SK-N-SH treated with all-trans-retinoic acid at 6 μM for 48 hours (cell line): ENCODE results near the gene TEP1.

Source experiments
- CREB5 ChIP-seq: fragments of 250-450 bp; sonication (Bioruptor Pico); IDR thresholded peaks from 2 replicates; pipeline ENCODE4 v1.5.1; 2020; ENCODE audit warnings: low read depth, mild to moderate bottlenecking, moderate library complexity
- CSDC2 ChIP-seq: fragments of 250-450 bp; sonication (Bioruptor Pico); IDR thresholded peaks from 2 replicates; pipeline ENCODE4 v1.5.0; 2020; ENCODE audit warnings: mild to moderate bottlenecking, moderate library complexity
- ESRRG ChIP-seq: fragments of 250-450 bp; sonication (Bioruptor Pico); IDR thresholded peaks from 2 replicates; pipeline ENCODE4 v1.6.1; 2021; ENCODE audit warnings: mild to moderate bottlenecking
- OSR1 ChIP-seq: fragments of 250-450 bp; sonication (Bioruptor Pico); IDR thresholded peaks from 2 replicates; pipeline ENCODE4 v1.8.0; 2022; ENCODE audit warnings: moderate library complexity, mild to moderate bottlenecking, inconsistent platforms
- PATZ1 ChIP-seq: fragments of 250-450 bp; sonication (Bioruptor Pico); IDR thresholded peaks from 2 replicates; pipeline ENCODE4 v1.8.0; 2020; ENCODE audit warnings: mild to moderate bottlenecking, moderate library complexity, borderline replicate concordance
- PPARA ChIP-seq: fragments of 250-450 bp; sonication (Bioruptor Pico); IDR thresholded peaks from 2 replicates; pipeline ENCODE4 v1.5.0; 2020; ENCODE audit warnings: mild to moderate bottlenecking, borderline replicate concordance
- TCF4 ChIP-seq: fragments of 250-450 bp; sonication (Bioruptor Pico); IDR thresholded peaks from 2 replicates; pipeline ENCODE4 v1.8.0; 2021; ENCODE audit warnings: mild to moderate bottlenecking, moderate library complexity, borderline replicate concordance
- TOX ChIP-seq: fragments of 250-450 bp; sonication (Bioruptor Pico); IDR thresholded peaks from 2 replicates; pipeline ENCODE4 v1.8.0; 2021; ENCODE audit warnings: mild to moderate bottlenecking, moderate library complexity, borderline replicate concordance
- TSHZ2 ChIP-seq: fragments of 250-450 bp; sonication (Bioruptor Pico); IDR thresholded peaks from 2 replicates; pipeline ENCODE4 v1.5.0; 2020; ENCODE audit warnings: mild to moderate bottlenecking, moderate library complexity
- ZFP30 ChIP-seq: fragments of 450-650 bp; formaldehyde crosslinking; IDR thresholded peaks from 2 replicates; pipeline ENCODE4 v1.5.0; 2022; ENCODE audit warnings: mild to moderate bottlenecking, moderate library complexity
- ZNF565 ChIP-seq: fragments of 450-650 bp; formaldehyde crosslinking; conservative IDR thresholded peaks from 2 replicates; pipeline ENCODE4 v1.5.0; 2020; ENCODE audit warnings: low read depth, mild to moderate bottlenecking, moderate library complexity
- ZNF70 ChIP-seq: fragments of 450-650 bp; formaldehyde crosslinking; IDR thresholded peaks from 2 replicates; pipeline ENCODE4 v1.5.0; 2020; ENCODE audit warnings: mild to moderate bottlenecking, moderate library complexity

GRCh38 chr14:20384321-20384720 lies 29.0 kb downstream of the TEP1 start:
- TF ChIP-seq PPARA (CRISPR knock-in tag), result no peak
- no peak for TF ChIP-seq ZNF70
- TF ChIP-seq ZFP30 (CRISPR knock-in tag), result no peak
- no peak for TF ChIP-seq CREB5
- TF ChIP-seq OSR1, result no peak
- TF ChIP-seq PATZ1 (CRISPR knock-in tag), result no peak
- TF ChIP-seq TOX (CRISPR knock-in tag), result no peak
- TF ChIP-seq TSHZ2, result no peak
- TF ChIP-seq ZNF565 (CRISPR knock-in tag), result no peak
- no peak for TF ChIP-seq TCF4 (CRISPR knock-in tag)
- no peak for TF ChIP-seq CSDC2 (CRISPR knock-in tag)
- no peak for TF ChIP-seq ESRRG (CRISPR knock-in tag)
